ENCODE measurements around the gene CACNA1C. TPM values are rescaled to one million over a fixed set of nuclear protein-coding genes. Genes with fewer than 3 reads are reported as not detected.

Gene CACNA1C
- total RNA-seq, 4 donors from 2014 or later, result 9.7 to 42.1 (median 18.1) TPM

DNA sequence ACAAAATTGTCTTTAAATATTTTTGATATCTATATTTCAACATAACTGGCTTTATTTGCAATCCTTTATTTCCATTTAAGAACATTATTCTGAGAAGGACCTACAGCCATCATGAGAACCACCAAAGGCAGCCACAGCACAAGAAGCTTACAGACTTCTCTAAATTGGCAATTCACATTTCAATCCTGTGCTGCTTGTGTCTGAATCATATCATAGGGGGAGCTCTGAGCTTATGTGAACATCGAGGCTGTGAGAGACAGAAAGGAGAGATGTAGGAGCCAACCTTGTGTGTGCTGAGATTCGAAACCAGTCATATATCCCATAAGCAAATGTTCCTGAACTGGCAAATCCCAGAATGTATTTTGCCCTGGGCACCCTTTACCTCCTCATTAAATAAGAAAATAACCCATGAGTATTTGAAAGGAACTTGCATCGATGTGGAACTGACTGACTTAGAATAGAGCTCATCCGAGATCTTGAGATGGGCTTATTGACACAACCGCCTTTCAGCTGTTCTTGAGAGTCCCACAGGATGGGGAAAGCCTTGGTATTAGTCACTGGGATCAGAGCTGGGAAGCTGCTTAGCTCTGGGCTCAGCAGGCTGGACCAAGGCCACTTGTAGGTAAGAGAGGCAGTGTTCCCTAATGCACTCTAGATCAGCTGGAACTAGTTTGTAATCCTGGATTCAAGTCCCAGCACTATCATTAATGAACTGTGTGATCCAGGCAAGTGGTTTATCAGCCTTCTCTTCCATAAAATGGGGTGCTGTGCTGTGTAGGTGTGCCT is 329.8 kb downstream of the CACNA1C start:
- no peak for DNase-seq
- peak overlapping the region in 3 of 4 donors; percentile 47 to 70 (median 55) for H3K27ac ChIP-seq
- H3K27me3 ChIP-seq, result no peaks in the 10 kb centered on the region
- no peaks in the 10 kb centered on the region for H3K9me3 ChIP-seq
- H3K4me1 ChIP-seq, result peaks cover 0 to 16% (median 0%) of the 10 kb centered on the region in 4 donors
- no peak for TF ChIP-seq CTCF (IDR thresholded peaks at IDR 0.05)
- no peak for TF ChIP-seq POLR2A (IDR thresholded peaks at IDR 0.05)
- no peaks in the 10 kb centered on the region for H3K36me3 ChIP-seq
- no peak overlapping the region for H3K4me3 ChIP-seq

GRCh38 chr12:2383325-2384028 is 330.7 kb downstream of the CACNA1C start:
- no peaks in the 10 kb centered on the region for H3K36me3 ChIP-seq
- H3K4me3 ChIP-seq, result no peak overlapping the region
- TF ChIP-seq POLR2A (IDR thresholded peaks at IDR 0.05), result no peak
- no peak for TF ChIP-seq CTCF (IDR thresholded peaks at IDR 0.05)
- peak overlapping the region in 3 of 4 donors; percentile 47 to 70 (median 55) for H3K27ac ChIP-seq
- H3K4me1 ChIP-seq, result peaks cover 0 to 16% (median 0%) of the 10 kb centered on the region in 4 donors
- no peaks in the 10 kb centered on the region for H3K9me3 ChIP-seq
- H3K27me3 ChIP-seq, result no peaks in the 10 kb centered on the region
- no peak for DNase-seq

GRCh38 chr12:2384029-2384386 is 331.2 kb downstream of the CACNA1C start:
- Histone ChIP-seq H3K36me3 (no peaks in the 10 kb centered on the region), H3K4me3 (no peak overlapping the region), H3K4me1 (peaks cover 0 to 16% (median 0%) of the 10 kb centered on the region in 4 donors), H3K27ac (peak overlapping the region in 2 of 4 donors; percentile 55 to 70), H3K9me3 (no peaks in the 10 kb centered on the region), H3K27me3 (no peaks in the 10 kb centered on the region)
- no peak for DNase-seq
- TF ChIP-seq POLR2A (IDR thresholded peaks at IDR 0.05) (no peak), CTCF (IDR thresholded peaks at IDR 0.05) (no peak)

- peak overlapping the region in 3 of 4 donors; percentile 19 to 55 (median 22) for H3K27ac ChIP-seq
- no peaks in the 10 kb centered on the region for H3K9me3 ChIP-seq
- TF ChIP-seq CTCF (IDR thresholded peaks at IDR 0.05) (no peak), POLR2A (IDR thresholded peaks at IDR 0.05) (no peak)
- H3K27me3 ChIP-seq, result no peaks in the 10 kb centered on the region
- DNase-seq, result no peak
- no peak overlapping the region for H3K4me3 ChIP-seq
- H3K4me1 ChIP-seq, result peaks cover 0 to 16% (median 0%) of the 10 kb centered on the region in 4 donors
- H3K36me3 ChIP-seq, result no peaks in the 10 kb centered on the region
Observed at GRCh38 chr12:2384533-2385351, 332.0 kb downstream of the CACNA1C start.

DNA sequence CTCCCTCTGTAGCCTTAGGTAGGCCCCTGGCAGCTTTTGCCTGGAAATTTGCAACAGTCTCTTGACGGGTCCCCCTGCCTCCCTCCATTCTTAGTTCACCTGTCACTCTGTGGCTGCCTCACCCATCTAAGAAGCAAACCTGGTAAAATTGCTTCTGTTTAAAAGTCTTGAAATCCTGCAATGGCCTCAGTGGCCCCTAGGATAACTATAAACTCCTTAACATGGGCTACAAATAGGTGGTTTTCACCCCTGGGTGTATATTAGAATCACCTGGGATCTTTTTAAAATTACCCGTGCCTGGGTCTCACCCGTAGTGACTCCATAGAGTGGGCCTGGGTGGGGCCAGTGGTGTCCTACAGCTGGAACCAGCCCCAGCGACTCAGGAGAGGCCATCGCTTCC is 332.7 kb downstream of the CACNA1C start:
- H3K4me3 ChIP-seq, result no peak overlapping the region
- DNase-seq, result no peak
- H3K36me3 ChIP-seq, result no peaks in the 10 kb centered on the region
- no peak for TF ChIP-seq POLR2A (IDR thresholded peaks at IDR 0.05)
- no peaks in the 10 kb centered on the region for H3K9me3 ChIP-seq
- no peaks in the 10 kb centered on the region for H3K27me3 ChIP-seq
- H3K27ac ChIP-seq, result peak overlapping the region in 2 of 4 donors; percentile 17 to 55
- H3K4me1 ChIP-seq, result peaks cover 0 to 16% (median 0%) of the 10 kb centered on the region in 4 donors
